SHP77 (cell line): ENCODE results near the gene PLEKHG2.
"Not testable (repeated sequence)": the region's sequence is repeated elsewhere in the genome, so short reads cannot be mapped to it uniquely, and the experiment has no call there.

Experiments
- DNase-seq, 2 experiments: peaks; one replicate each; lab custom pipeline; 2025; lab: John Stamatoyannopoulos, UW

Gene PLEKHG2

GRCh38 chr19:39448271-39448670 is 35.8 kb downstream of the PLEKHG2 start:
- no peak for DNase-seq

- DNase-seq = no peak
Measured at GRCh38 chr19:39449116-39449797, 36.8 kb downstream of the PLEKHG2 start.

- DNase-seq = not testable (repeated sequence)
Measured at GRCh38 chr19:39451257-39451656, 38.8 kb downstream of the PLEKHG2 start.

DNA sequence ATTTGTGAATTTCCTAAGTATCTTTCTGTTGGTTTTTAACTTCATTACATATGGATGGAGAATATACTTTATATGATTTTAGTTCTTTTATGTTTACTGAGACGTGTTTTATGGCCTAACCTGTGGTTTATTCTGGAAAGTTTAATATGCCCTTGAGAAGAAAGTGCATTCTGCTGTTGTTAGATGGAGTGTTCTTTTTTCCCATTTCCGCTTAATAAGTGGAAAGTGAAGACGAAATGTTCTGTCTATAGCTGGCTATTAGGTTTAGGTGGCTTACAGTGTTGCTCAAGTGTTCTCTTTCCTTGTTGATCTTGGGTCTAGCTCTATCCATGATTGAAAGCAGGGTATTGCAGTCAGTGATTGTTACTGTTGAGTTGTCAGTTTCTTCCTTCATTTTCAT is 50.9 kb downstream of the PLEKHG2 start:
- no peak for DNase-seq

- DNase-seq = no peak
Measured at GRCh38 chr19:39465956-39466747, 53.7 kb downstream of the PLEKHG2 start.

GRCh38 chr19:39467941-39468340 is 55.5 kb downstream of the PLEKHG2 start:
- no peak for DNase-seq

- DNase-seq = no peak
Measured at GRCh38 chr19:39469036-39469435, 56.6 kb downstream of the PLEKHG2 start.

- DNase-seq = no peak
Measured at GRCh38 chr19:39469567-39469966, 57.1 kb downstream of the PLEKHG2 start.

GRCh38 chr19:39470724-39471339 is 58.4 kb downstream of the PLEKHG2 start:
- no peak for DNase-seq

- no peak for DNase-seq
Measured at GRCh38 chr19:39471756-39472536, 59.5 kb downstream of the PLEKHG2 start.

DNA sequence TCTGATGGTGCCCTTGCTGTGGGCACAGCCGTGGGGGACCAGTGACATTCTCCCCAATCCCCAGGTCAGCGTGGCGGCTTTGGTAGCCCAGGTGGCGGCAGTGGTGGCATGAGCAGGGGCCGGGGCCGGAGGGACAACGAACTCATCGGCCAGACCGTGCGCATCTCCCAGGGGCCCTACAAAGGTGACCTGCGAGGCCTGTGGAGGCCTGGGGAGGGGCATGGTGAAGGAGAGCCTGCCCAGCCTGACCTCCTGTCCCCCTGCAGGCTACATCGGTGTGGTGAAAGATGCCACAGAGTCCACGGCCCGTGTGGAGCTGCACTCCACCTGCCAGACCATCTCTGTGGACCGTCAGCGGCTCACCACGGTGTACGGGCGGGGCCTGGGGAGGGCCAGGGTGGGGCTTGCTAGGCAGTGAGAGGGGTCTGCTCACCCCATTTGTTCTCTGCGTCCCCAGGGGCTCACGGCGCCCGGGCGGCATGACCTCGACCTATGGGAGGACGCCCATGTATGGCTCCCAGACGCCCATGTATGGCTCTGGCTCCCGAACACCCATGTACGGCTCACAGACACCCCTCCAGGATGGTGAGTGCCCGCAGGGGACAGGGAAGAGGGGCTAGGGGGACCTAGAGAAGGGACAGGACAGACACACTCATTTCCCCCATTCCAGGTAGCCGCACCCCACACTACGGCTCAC is 60.4 kb downstream of the PLEKHG2 start:
- no peak for DNase-seq

DNA sequence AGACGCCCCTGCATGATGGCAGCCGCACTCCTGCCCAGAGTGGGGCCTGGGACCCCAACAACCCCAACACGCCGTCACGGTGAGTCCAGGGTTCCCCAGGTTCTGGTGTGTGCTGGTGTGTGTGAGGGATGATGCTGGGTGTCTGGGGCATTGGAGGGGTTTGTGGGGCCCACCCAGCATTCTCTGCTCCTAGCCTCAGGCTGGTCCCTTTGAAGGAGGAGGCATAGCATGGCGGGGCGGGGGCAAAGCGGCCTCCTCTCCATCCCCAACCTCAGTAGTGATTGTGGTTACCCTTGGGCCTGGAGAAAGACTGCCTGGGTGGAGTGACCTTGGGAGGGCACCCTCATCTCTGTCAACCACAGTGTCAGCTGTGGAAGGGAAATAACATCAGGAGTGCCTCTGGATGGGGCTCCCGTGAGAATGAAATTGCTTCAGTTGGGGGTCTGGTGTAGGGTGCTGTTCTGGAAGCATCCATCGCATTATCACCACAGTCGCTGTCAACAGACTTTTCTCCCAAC is 61.0 kb downstream of the PLEKHG2 start:
- DNase-seq = no peak

DNA sequence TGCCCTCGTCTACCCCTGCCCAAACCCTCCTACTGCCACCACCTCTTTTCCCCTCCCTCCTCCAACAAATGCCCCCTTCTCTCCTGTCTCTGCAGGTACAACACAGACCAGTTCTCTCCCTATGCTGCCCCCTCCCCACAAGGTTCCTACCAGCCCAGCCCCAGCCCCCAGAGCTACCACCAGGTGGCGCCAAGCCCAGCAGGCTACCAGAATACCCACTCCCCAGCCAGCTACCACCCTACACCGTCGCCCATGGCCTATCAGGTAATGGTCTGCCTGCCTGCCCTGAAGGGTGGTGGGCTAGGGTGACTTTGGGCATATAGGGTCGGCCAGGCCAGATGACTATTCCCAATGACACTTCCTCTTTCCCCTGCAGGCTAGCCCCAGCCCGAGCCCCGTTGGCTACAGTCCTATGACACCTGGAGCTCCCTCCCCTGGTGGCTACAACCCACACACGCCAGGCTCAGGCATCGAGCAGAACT is 61.7 kb downstream of the PLEKHG2 start:
- DNase-seq = peak; percentile 63 to 72

GRCh38 chr19:39475748-39476147 is 63.3 kb downstream of the PLEKHG2 start:
- DNase-seq = no peak
